Measurements from ENCODE around the gene TRIM26.

DNA sequence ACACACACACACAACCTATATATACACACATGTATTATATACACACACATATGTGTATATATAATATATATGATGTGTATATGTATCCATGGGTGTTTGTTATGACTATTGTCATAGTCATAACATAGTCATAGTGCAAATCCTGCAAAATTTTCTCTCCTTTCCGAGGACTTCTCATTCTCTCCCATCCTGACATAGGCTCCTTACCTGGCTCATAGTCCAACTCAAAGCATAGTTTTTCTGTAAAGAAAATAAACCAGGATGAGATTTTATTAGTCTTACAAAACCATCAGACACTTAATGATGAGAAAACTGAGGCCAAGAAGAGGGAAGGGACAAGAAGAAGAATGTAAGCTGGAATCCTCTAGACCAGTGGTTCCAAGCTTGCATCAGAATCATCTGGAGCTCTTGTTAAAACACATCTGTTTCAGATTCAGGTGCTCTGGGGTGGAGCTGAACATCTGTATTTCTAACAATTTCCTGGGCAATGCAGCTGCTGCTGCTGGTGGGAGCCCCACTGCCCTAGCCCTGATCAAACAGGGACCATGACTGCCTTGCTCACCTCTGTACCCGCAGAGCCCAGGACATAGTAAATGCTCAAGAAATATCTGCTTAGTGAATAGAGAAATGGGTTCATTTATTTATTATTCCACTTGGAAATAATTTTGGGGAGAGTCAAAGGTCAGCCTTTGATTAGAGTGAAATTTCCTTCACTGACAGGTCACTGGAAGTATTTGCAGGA, 57.5 kb downstream of the TRIM26 start:
- no peak for TF ChIP-seq POLR2A (IDR thresholded peaks at IDR 0.05; ENCODE audit: low read depth, low read length)
- TF ChIP-seq, protein P1, sequence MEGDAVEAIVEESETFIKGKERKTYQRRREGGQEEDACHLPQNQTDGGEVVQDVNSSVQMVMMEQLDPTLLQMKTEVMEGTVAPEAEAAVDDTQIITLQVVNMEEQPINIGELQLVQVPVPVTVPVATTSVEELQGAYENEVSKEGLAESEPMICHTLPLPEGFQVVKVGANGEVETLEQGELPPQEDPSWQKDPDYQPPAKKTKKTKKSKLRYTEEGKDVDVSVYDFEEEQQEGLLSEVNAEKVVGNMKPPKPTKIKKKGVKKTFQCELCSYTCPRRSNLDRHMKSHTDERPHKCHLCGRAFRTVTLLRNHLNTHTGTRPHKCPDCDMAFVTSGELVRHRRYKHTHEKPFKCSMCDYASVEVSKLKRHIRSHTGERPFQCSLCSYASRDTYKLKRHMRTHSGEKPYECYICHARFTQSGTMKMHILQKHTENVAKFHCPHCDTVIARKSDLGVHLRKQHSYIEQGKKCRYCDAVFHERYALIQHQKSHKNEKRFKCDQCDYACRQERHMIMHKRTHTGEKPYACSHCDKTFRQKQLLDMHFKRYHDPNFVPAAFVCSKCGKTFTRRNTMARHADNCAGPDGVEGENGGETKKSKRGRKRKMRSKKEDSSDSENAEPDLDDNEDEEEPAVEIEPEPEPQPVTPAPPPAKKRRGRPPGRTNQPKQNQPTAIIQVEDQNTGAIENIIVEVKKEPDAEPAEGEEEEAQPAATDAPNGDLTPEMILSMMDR (IDR thresholded peaks at IDR 0.05; ENCODE audit: extremely low read depth in 1 of 2, insufficient read depth in 1 of 2, low read depth in 1 of 2, low read length in 2 of 2), result no peak
- TF ChIP-seq POLR2AphosphoS5 (IDR thresholded peaks at IDR 0.05; ENCODE audit: insufficient read depth, low read depth, low read length), result no peak
- no peak for TF ChIP-seq EZH2 (IDR thresholded peaks at IDR 0.05; ENCODE audit: borderline replicate concordance, low read depth, low read length, severe bottlenecking)
- no peak for TF ChIP-seq GATA2 (IDR thresholded peaks at IDR 0.05; ENCODE audit: insufficient read depth, insufficient read length, low read depth, low read length)
- no peak for TF ChIP-seq JUN (IDR thresholded peaks at IDR 0.05; ENCODE audit: borderline replicate concordance, insufficient read depth, insufficient read length, low read depth)
- TF ChIP-seq FOS (IDR thresholded peaks at IDR 0.05; ENCODE audit: borderline replicate concordance, insufficient read depth, low read length), result no peak
- TF ChIP-seq MYC (IDR thresholded peaks at IDR 0.05; ENCODE audit: low read depth, low read length), result no peak
